Subcutaneous adipose tissue (tissue), 4 donors: Measurements from ENCODE around the gene RNGTT. TPM values are rescaled to one million over a fixed set of nuclear protein-coding genes. Genes with fewer than 3 reads are reported as not detected.

Experiments used
- CTCF ChIP-seq: fragments of 450-650 bp; IDR thresholded peaks from one replicate; pipeline ENCODE4 v1.5.1; 2016; ENCODE audit warnings: low read depth, mild to moderate bottlenecking, control low read depth, antibody characterized with exemption, moderate library complexity
- total RNA-seq, 4 donors: library from RNA; depleted of rRNA; stranded (reverse); fragments of >200 nt; gene quantifications; one replicate each; pipeline ENCODE4 v1.1.0, GENCODE V29; 2016

The RNGTT gene
- total RNA-seq, 4 donors from 2014 or later: 10.2 to 22.3 (median 13.4) TPM

- no peak for TF ChIP-seq CTCF
These were observed 395.7 kb downstream of the RNGTT start for GRCh38 chr6:88567696-88568095.

GRCh38 chr6:88566746-88567534 is 396.5 kb downstream of the RNGTT start:
- no peak for TF ChIP-seq CTCF

- no peak for TF ChIP-seq CTCF
These were observed 397.6 kb downstream of the RNGTT start for GRCh38 chr6:88565836-88566235.

GRCh38 chr6:88565409-88565811 is 398.0 kb downstream of the RNGTT start:
- no peak for TF ChIP-seq CTCF

- no peak for TF ChIP-seq CTCF
These were observed 400.2 kb downstream of the RNGTT start for GRCh38 chr6:88563277-88563625.

GRCh38 chr6:88562353-88563276 is 400.8 kb downstream of the RNGTT start:
- TF ChIP-seq CTCF: no peak

- TF ChIP-seq CTCF: no peak
These were observed 401.5 kb downstream of the RNGTT start for GRCh38 chr6:88561954-88562315.
